H9 (cell line): ENCODE measurements around the gene SCN5A. TPM values are rescaled to one million over a fixed set of nuclear protein-coding genes. Genes with fewer than 3 reads are reported as not detected.

Experiments used
- DNase-seq: peaks from one replicate; pipeline ENCODE4 v3.0.0-alpha.2; 2017
- H2AFZ ChIP-seq: one replicate; pipeline ENCODE4 v1.6.1; 2013; ENCODE audit warnings: mild to moderate bottlenecking, low read length, control low read depth, moderate library complexity
- H2AK5ac ChIP-seq: 2 replicates; pipeline ENCODE4 v1.6.1; 2013; ENCODE audit warnings: low read length, control low read depth, mixed read lengths; ENCODE audit not compliant: insufficient read length
- H2BK120ac ChIP-seq: one replicate; pipeline ENCODE4 v1.6.1; 2013; ENCODE audit warnings: low read depth, mild to moderate bottlenecking, low read length, control low read depth, inconsistent platforms; ENCODE audit not compliant: poor library complexity, severe bottlenecking
- H2BK12ac ChIP-seq: 2 replicates; pipeline ENCODE4 v1.6.1; 2013; ENCODE audit warnings: low read length, control low read depth, mixed read lengths, low read depth; ENCODE audit not compliant: insufficient read length
- H2BK15ac ChIP-seq: 2 replicates; pipeline ENCODE4 v1.6.1; 2013; ENCODE audit warnings: low read depth, low read length, control low read depth
- H2BK20ac ChIP-seq: one replicate; pipeline ENCODE4 v1.6.1; 2013; ENCODE audit warnings: low read depth, mild to moderate bottlenecking, low read length, control low read depth, inconsistent platforms; ENCODE audit not compliant: poor library complexity, severe bottlenecking
- H2BK5ac ChIP-seq: 2 replicates; pipeline ENCODE4 v1.6.1; 2013; ENCODE audit warnings: low read length, control low read depth, mixed read lengths; ENCODE audit not compliant: insufficient read length
- H3K14ac ChIP-seq: 2 replicates; pipeline ENCODE4 v1.6.1; 2013; ENCODE audit warnings: low read length, control low read depth; ENCODE audit not compliant: insufficient read depth
- H3K18ac ChIP-seq: 2 replicates; pipeline ENCODE4 v1.6.1; 2013; ENCODE audit warnings: low read depth, mild to moderate bottlenecking, mixed read lengths, low read length, control low read depth; ENCODE audit not compliant: insufficient read length
- H3K23ac ChIP-seq: 2 replicates; pipeline ENCODE4 v1.6.1; 2013; ENCODE audit warnings: low read length, control low read depth, mixed read lengths, low read depth; ENCODE audit not compliant: insufficient read length
- H3K23me2 ChIP-seq: 2 replicates; pipeline ENCODE4 v1.6.1; 2013; ENCODE audit warnings: low read depth, mild to moderate bottlenecking, mixed read lengths, low read length, control low read depth; ENCODE audit not compliant: insufficient read length, poor library complexity, severe bottlenecking
- H3K27ac ChIP-seq: 2 replicates; pipeline ENCODE4 v1.5.1; 2013; ENCODE audit warnings: low read length, control low read depth, mixed read lengths, low read depth; ENCODE audit not compliant: insufficient read length
- H3K27me3 ChIP-seq: 2 replicates; pipeline ENCODE4 v1.6.1; 2013; ENCODE audit warnings: low read length, control low read depth, inconsistent platforms; ENCODE audit not compliant: insufficient read depth
- H3K4ac ChIP-seq: 2 replicates; pipeline ENCODE4 v1.6.1; 2013; ENCODE audit warnings: low read depth, mild to moderate bottlenecking, control low read depth, inconsistent platforms, low read length, moderate library complexity
- H3K4me1 ChIP-seq: 2 replicates; pipeline ENCODE4 v1.6.1; 2013; ENCODE audit warnings: low read length, control low read depth, inconsistent platforms; ENCODE audit not compliant: insufficient read depth
- H3K4me2 ChIP-seq: 2 replicates; pipeline ENCODE4 v1.6.1; 2013; ENCODE audit warnings: low read length, control low read depth, mixed read lengths; ENCODE audit not compliant: insufficient read length, insufficient read depth
- H3K56ac ChIP-seq: 2 replicates; pipeline ENCODE4 v1.6.1; 2013; ENCODE audit warnings: low read depth, mild to moderate bottlenecking, mixed read lengths, low read length, control low read depth; ENCODE audit not compliant: insufficient read length
- H3K79me1 ChIP-seq: 2 replicates; pipeline ENCODE4 v1.6.1; 2013; ENCODE audit warnings: low read depth, mild to moderate bottlenecking, moderate library complexity, low read length, control low read depth, inconsistent platforms; ENCODE audit not compliant: insufficient read depth, poor library complexity, severe bottlenecking
- H3K79me2 ChIP-seq: 2 replicates; pipeline ENCODE4 v1.6.1; 2013; ENCODE audit warnings: low read length, control low read depth, inconsistent platforms; ENCODE audit not compliant: insufficient read depth
- H3K9ac ChIP-seq: 2 replicates; pipeline ENCODE4 v1.6.1; 2013; ENCODE audit warnings: low read length, control low read depth, mixed read lengths; ENCODE audit not compliant: insufficient read length; ENCODE audit errors: extremely low read depth
- H3K9me3 ChIP-seq: one replicate; pipeline ENCODE4 v1.6.1; 2013; ENCODE audit warnings: low read depth, low read length, inconsistent platforms; ENCODE audit not compliant: control insufficient read depth
- H3T11ph ChIP-seq: one replicate; pipeline ENCODE4 v1.6.1; 2013; ENCODE audit warnings: mild to moderate bottlenecking, low read length, control low read depth, inconsistent platforms
- H4K20me1 ChIP-seq: one replicate; pipeline ENCODE4 v1.6.1; 2013; ENCODE audit not compliant: control insufficient read depth, insufficient read length, insufficient read depth
- H4K5ac ChIP-seq: 2 replicates; pipeline ENCODE4 v1.6.1; 2013; ENCODE audit warnings: low read depth, mild to moderate bottlenecking, mixed read lengths, low read length, control low read depth; ENCODE audit not compliant: insufficient read length
- H4K8ac ChIP-seq: replicated peaks from 2 replicates; pipeline ENCODE4 v1.6.1; 2013; ENCODE audit warnings: low read length, control low read depth, mixed read lengths, low read depth; ENCODE audit not compliant: insufficient read length
- H4K91ac ChIP-seq: 2 replicates; pipeline ENCODE4 v1.6.1; 2013; ENCODE audit warnings: low read depth, mild to moderate bottlenecking, moderate library complexity, mixed read lengths, low read length, control low read depth; ENCODE audit not compliant: insufficient read length
- H3K27ac Mint-ChIP-seq, 3 experiments: 2 replicates in 2 of 3; 3 replicates in 1 of 3; pipeline ENCODE4 v1.8.0; 2020 to 2021; ENCODE audit warnings: mixed read lengths in 3 of 3, mild to moderate bottlenecking in 1 of 3, moderate library complexity in 1 of 3
- H3K27me3 Mint-ChIP-seq: 2 replicates; pipeline ENCODE4 v1.8.0; 2021; ENCODE audit warnings: low read depth, mild to moderate bottlenecking, moderate library complexity, mixed read lengths
- H3K36me3 Mint-ChIP-seq, 3 experiments: 2 replicates in 2 of 3; 3 replicates in 1 of 3; pipeline ENCODE4 v1.8.0; 2020 to 2021; ENCODE audit warnings: low read depth in 3 of 3, mixed read lengths in 3 of 3; ENCODE audit not compliant: insufficient read depth in 1 of 3
- H3K4me1 Mint-ChIP-seq, 2 experiments: 2 replicates each; pipeline ENCODE4 v1.8.0; 2020; ENCODE audit warnings: mixed read lengths in 2 of 2
- H3K4me3 Mint-ChIP-seq, 2 experiments: 2 replicates in 1 of 2; 3 replicates in 1 of 2; pipeline ENCODE4 v1.8.0; 2020 to 2021; ENCODE audit warnings: mild to moderate bottlenecking in 2 of 2, mixed read lengths in 2 of 2, moderate library complexity in 1 of 2
- H3K9me3 Mint-ChIP-seq, 2 experiments: 2 replicates in 1 of 2; 3 replicates in 1 of 2; pipeline ENCODE4 v1.8.0; 2020; ENCODE audit warnings: mild to moderate bottlenecking in 2 of 2, mixed read lengths in 2 of 2, moderate library complexity in 1 of 2
- WGBS: extraction: QIAGEN DNeasy Blood & Tissue Kit; methylation state at CpG from one replicate; pipeline ENCODE4 v1.1.7; 2013; ENCODE audit warnings: missing lambda C conversion rate, low lambda C conversion rate, mixed read lengths; ENCODE audit not compliant: insufficient read length; ENCODE audit errors: extremely low coverage; 5-methylcytosine and 5-hydroxymethylcytosine counted together
- total RNA-seq: library from RNA; stranded (reverse); gene quantifications from 2 replicates; pipeline ENCODE4 v1.2.1, GENCODE V29; 2021
- TF ChIP-seq, protein P1 (sequence below): fragments of 200-600 bp; sonication (generic); conservative IDR thresholded peaks from 3 replicates; pipeline ENCODE4 v1.8.0; 2021; ENCODE audit warnings: antibody characterized with exemption, mild to moderate bottlenecking

The SCN5A gene
- total RNA-seq, 1 experiment from 2014 or later = 6.5 TPM

DNA sequence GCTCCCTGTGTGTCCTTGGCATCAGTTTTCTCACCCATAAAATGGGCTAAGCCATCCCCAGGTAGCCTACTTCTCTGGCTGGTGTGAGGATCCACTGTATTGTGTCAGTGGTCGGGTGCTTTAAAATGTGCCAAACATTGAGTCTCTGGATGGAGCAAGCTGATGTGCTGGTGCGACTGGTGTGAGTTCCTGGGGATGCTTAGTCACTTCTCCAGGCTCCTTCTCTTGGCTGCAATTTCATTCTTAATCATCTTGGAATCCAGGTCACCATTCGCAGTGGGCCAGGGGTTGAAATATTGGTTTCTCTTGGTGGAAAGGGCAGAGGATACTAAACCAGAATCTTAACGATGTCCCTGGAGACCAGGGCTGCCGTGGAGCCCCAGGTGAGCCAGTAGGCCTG lies 29.3 kb downstream of the SCN5A start:
- Histone ChIP-seq H3K79me1 (no peaks in the 10 kb centered on the region), H2BK12ac (no peak overlapping the region), H2AK5ac (no peak overlapping the region), H3K4ac (no peak overlapping the region), H3K14ac (no peak overlapping the region), H3K9me3 (no peaks in the 10 kb centered on the region), H3K27ac (no peak overlapping the region), H2BK120ac (no peak overlapping the region), H3K27me3 (no peaks in the 10 kb centered on the region), H3K4me2 (no peak overlapping the region), H2BK15ac (no peak overlapping the region), H4K91ac (no peak overlapping the region), H3K9ac (no peak overlapping the region), H3K18ac (no peak overlapping the region), H4K5ac (no peak overlapping the region), H4K8ac (no peak overlapping the region), H3T11ph (no peak overlapping the region), H2AFZ (no peak overlapping the region), H3K23me2 (no peaks in the 10 kb centered on the region), H2BK5ac (no peak overlapping the region), H3K4me1 (no peaks in the 10 kb centered on the region), H4K20me1 (no peaks in the 10 kb centered on the region), H3K56ac (no peak overlapping the region), H3K79me2 (no peaks in the 10 kb centered on the region), H3K23ac (no peak overlapping the region), H2BK20ac (no peak overlapping the region)
- TF ChIP-seq, protein P1, sequence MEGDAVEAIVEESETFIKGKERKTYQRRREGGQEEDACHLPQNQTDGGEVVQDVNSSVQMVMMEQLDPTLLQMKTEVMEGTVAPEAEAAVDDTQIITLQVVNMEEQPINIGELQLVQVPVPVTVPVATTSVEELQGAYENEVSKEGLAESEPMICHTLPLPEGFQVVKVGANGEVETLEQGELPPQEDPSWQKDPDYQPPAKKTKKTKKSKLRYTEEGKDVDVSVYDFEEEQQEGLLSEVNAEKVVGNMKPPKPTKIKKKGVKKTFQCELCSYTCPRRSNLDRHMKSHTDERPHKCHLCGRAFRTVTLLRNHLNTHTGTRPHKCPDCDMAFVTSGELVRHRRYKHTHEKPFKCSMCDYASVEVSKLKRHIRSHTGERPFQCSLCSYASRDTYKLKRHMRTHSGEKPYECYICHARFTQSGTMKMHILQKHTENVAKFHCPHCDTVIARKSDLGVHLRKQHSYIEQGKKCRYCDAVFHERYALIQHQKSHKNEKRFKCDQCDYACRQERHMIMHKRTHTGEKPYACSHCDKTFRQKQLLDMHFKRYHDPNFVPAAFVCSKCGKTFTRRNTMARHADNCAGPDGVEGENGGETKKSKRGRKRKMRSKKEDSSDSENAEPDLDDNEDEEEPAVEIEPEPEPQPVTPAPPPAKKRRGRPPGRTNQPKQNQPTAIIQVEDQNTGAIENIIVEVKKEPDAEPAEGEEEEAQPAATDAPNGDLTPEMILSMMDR = no peak
- H3K36me3 Mint-ChIP-seq = peaks cover 0 to 3% (median 0%) of the 10 kb centered on the region in 3 experiments; a peak in 2 of 7 replicates
- H3K27ac Mint-ChIP-seq = peak overlapping the region in 1 of 3 experiments; percentile 55; a peak in 1 of 7 replicates
- no peak for DNase-seq
- no peak overlapping the region for H3K4me3 Mint-ChIP-seq
- H3K9me3 Mint-ChIP-seq = no peaks in the 10 kb centered on the region
- H3K27me3 Mint-ChIP-seq = peaks cover 6% of the 10 kb centered on the region
- WGBS = no CpG with 5 or more reads among the region's 5 CpGs
- peaks cover 18 to 32% of the 10 kb centered on the region in 2 experiments for H3K4me1 Mint-ChIP-seq
